CD14-positive monocyte (primary cell): ENCODE measurements around the gene ERMN. TPM values are rescaled to one million over a fixed set of nuclear protein-coding genes. Genes with fewer than 3 reads are reported as not detected.

Source experiments
- DNase-seq, 3 donors: peaks; one replicate each; pipeline ENCODE4 v3.0.0-alpha.2; 2011 to 2022
- H2AFZ ChIP-seq: 2 replicates; pipeline ENCODE4 v1.6.0; 2012; ENCODE audit warnings: mild to moderate bottlenecking, low read depth, low read length, inconsistent platforms; ENCODE audit not compliant: insufficient read depth, poor library complexity, severe bottlenecking
- H3K27ac ChIP-seq, 2 donors: 1 replicate in 1 of 2; 2 replicates in 1 of 2; pipeline ENCODE4 v1.5.1; 2012 to 2013; ENCODE audit warnings: low read length in 2 of 2, control low read depth in 1 of 2, inconsistent platforms in 1 of 2, low read depth in 1 of 2, mild to moderate bottlenecking in 1 of 2
- H3K27me3 ChIP-seq, 2 donors: one replicate each; pipeline versions ENCODE4 v1.6.0 to v1.6.1; 2011 to 2013; ENCODE audit warnings: low read length in 2 of 2; ENCODE audit not compliant: control insufficient read depth in 2 of 2, insufficient read depth in 2 of 2
- H3K36me3 ChIP-seq, 2 donors: replicated peaks in 1 of 2; 1 replicate in 1 of 2; 2 replicates in 1 of 2; pipeline versions ENCODE4 v1.5.1 to v1.6.1; 2012 to 2013; ENCODE audit warnings: low read length in 2 of 2, control low read depth in 1 of 2, inconsistent platforms in 1 of 2, mild to moderate bottlenecking in 1 of 2; ENCODE audit not compliant: insufficient read depth in 2 of 2, control insufficient read depth in 1 of 2
- H3K4me1 ChIP-seq, 2 donors: 1 replicate in 1 of 2; 2 replicates in 1 of 2; pipeline versions ENCODE4 v1.5.1 to v1.6.1; 2012 to 2013; ENCODE audit warnings: low read length in 2 of 2, control low read depth in 1 of 2, inconsistent platforms in 1 of 2, mild to moderate bottlenecking in 1 of 2, moderate library complexity in 1 of 2; ENCODE audit not compliant: insufficient read depth in 2 of 2, control insufficient read depth in 1 of 2
- H3K4me2 ChIP-seq: replicated peaks from 2 replicates; pipeline ENCODE3; 2012; ENCODE audit warnings: low read length, moderate library complexity, mild to moderate bottlenecking; ENCODE audit not compliant: poor library complexity, severe bottlenecking; ENCODE audit errors: extremely low read depth
- H3K4me3 ChIP-seq, 3 experiments: fragments of 200-600 bp in 1 of 3; sonication (generic) in 1 of 3; replicated peaks in 1 of 3; 1 replicate in 2 of 3; 2 replicates in 1 of 3; pipeline ENCODE4 v1.5.1; 2011 to 2013; ENCODE audit warnings: low read length in 3 of 3, mild to moderate bottlenecking in 3 of 3, control low read depth in 2 of 3, low read depth in 2 of 3, inconsistent platforms in 1 of 3, moderate library complexity in 1 of 3
- H3K79me2 ChIP-seq: 2 replicates; pipeline ENCODE4 v1.6.0; 2012; ENCODE audit warnings: mild to moderate bottlenecking, control low read depth, inconsistent platforms, low read length, moderate library complexity; ENCODE audit not compliant: insufficient read depth
- H3K9ac ChIP-seq: 2 replicates; pipeline ENCODE4 v1.6.0; 2017; ENCODE audit warnings: low read length, mild to moderate bottlenecking; ENCODE audit not compliant: insufficient read depth, poor library complexity, severe bottlenecking
- H3K9me3 ChIP-seq, 2 donors: replicated peaks in 1 of 2; 1 replicate in 1 of 2; 2 replicates in 1 of 2; pipeline versions ENCODE4 v1.5.1 to v1.6.1; 2012 to 2013; ENCODE audit warnings: low read length in 2 of 2, control low read depth in 1 of 2; ENCODE audit not compliant: control insufficient read depth in 1 of 2, insufficient read depth in 1 of 2
- H4K20me1 ChIP-seq: 2 replicates; pipeline ENCODE4 v1.6.0; 2012; ENCODE audit warnings: mild to moderate bottlenecking, low read length, control low read depth, moderate library complexity; ENCODE audit not compliant: insufficient read depth
- H3K27ac Mint-ChIP-seq, 7 donors: one replicate each; pipeline ENCODE4 v1.8.0; 2020; ENCODE audit warnings: mild to moderate bottlenecking in 7 of 7, mixed read lengths in 7 of 7, moderate library complexity in 6 of 7, inconsistent platforms in 2 of 7
- H3K27me3 Mint-ChIP-seq, 3 donors: one replicate each; pipeline ENCODE4 v1.8.0; 2021 to 2022; ENCODE audit warnings: low read depth in 3 of 3, mild to moderate bottlenecking in 3 of 3, mixed read lengths in 3 of 3, moderate library complexity in 3 of 3, inconsistent platforms in 1 of 3
- H3K36me3 Mint-ChIP-seq, 2 donors: one replicate each; pipeline ENCODE4 v1.8.0; 2020; ENCODE audit warnings: mixed read lengths in 2 of 2, inconsistent platforms in 1 of 2, mild to moderate bottlenecking in 1 of 2
- H3K4me1 Mint-ChIP-seq: one replicate; pipeline ENCODE4 v1.8.0; 2020; ENCODE audit warnings: mild to moderate bottlenecking, mixed read lengths
- H3K4me3 Mint-ChIP-seq, 2 donors: one replicate each; pipeline ENCODE4 v1.8.0; 2020; ENCODE audit warnings: mild to moderate bottlenecking in 2 of 2, mixed read lengths in 2 of 2, moderate library complexity in 1 of 2
- H3K9me3 Mint-ChIP-seq, 7 donors: one replicate each; pipeline ENCODE4 v1.8.0; 2020 to 2022; ENCODE audit warnings: mixed read lengths in 7 of 7, mild to moderate bottlenecking in 6 of 7, moderate library complexity in 6 of 7, inconsistent platforms in 2 of 7
- WGBS: methylation state at CpG from one replicate; pipeline ENCODE4 v1.1.5; 2013; ENCODE audit warnings: missing lambda C conversion rate; ENCODE audit not compliant: insufficient coverage; 5-methylcytosine and 5-hydroxymethylcytosine counted together
- intact Hi-C, 2 donors: fragments of 100-400 bp; cut with micrococcal nuclease; formaldehyde crosslinking; loops; one replicate each; pipeline versions ENCODE4 v1.15.0 to v1.15.1; 2023
- polyA plus RNA-seq, 3 donors: library from polyadenylated mRNA; depleted of rRNA in 1 of 3; unstranded in 2 of 3; stranded (reverse) in 1 of 3; fragments of 300-500 nt in 2 of 3; fragments of >200 nt in 1 of 3; fragmentation: Illumina TruSeq in 2 of 3; gene quantifications; 1 replicate in 2 of 3; 2 replicates in 1 of 3; pipeline ENCODE4 v1.2.3, GENCODE V29; 2012 to 2021
- TF ChIP-seq, protein P1 (sequence below): fragments of 200-600 bp; IDR thresholded peaks from one replicate; pipeline ENCODE4 v1.8.0; 2022; ENCODE audit warnings: antibody characterized with exemption, mild to moderate bottlenecking

ERMN gene
- polyA plus RNA-seq, 3 donors: 0.19 to 3.9 TPM; not detected in 1

DNA sequence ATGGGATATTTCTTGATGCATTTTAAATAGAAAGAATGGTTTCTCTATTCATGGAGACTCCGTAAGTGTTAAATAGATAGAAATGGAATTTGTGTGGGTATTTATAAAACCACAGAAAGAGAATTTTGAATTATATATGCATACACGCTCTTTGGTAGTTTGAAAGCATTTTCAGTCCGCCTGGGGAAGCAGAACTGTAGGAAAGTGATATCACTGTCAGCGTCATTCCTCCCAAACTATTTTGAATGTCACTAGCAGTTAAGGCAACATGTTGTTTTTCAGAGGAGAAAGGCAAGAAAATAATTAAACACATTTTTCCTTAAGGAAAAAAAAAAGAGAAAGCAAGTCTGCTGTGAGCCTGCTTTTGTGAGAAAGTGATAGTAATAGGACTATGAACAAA, 8.7 kb upstream of the ERMN start:
- Mint-ChIP-seq H3K4me3 (no peak overlapping the region), H3K4me1 (peaks cover 4% of the 10 kb centered on the region), H3K27me3 (peaks cover 0 to 4% (median 0%) of the 10 kb centered on the region in 3 donors), H3K36me3 (no peaks in the 10 kb centered on the region), H3K27ac (no peak overlapping the region), H3K9me3 (no peaks in the 10 kb centered on the region)
- Histone ChIP-seq H3K9ac (no peak overlapping the region), H2AFZ (no peak overlapping the region), H3K4me1 (no peaks in the 10 kb centered on the region), H3K36me3 (no peaks in the 10 kb centered on the region), H3K79me2 (no peaks in the 10 kb centered on the region), H3K27me3 (no peaks in the 10 kb centered on the region), H3K4me2 (no peak overlapping the region), H3K9me3 (no peaks in the 10 kb centered on the region), H4K20me1 (no peaks in the 10 kb centered on the region), H3K27ac (no peak overlapping the region), H3K4me3 (no peak overlapping the region)
- TF ChIP-seq, protein P1, sequence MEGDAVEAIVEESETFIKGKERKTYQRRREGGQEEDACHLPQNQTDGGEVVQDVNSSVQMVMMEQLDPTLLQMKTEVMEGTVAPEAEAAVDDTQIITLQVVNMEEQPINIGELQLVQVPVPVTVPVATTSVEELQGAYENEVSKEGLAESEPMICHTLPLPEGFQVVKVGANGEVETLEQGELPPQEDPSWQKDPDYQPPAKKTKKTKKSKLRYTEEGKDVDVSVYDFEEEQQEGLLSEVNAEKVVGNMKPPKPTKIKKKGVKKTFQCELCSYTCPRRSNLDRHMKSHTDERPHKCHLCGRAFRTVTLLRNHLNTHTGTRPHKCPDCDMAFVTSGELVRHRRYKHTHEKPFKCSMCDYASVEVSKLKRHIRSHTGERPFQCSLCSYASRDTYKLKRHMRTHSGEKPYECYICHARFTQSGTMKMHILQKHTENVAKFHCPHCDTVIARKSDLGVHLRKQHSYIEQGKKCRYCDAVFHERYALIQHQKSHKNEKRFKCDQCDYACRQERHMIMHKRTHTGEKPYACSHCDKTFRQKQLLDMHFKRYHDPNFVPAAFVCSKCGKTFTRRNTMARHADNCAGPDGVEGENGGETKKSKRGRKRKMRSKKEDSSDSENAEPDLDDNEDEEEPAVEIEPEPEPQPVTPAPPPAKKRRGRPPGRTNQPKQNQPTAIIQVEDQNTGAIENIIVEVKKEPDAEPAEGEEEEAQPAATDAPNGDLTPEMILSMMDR: no peak
- no CpG with 5 or more reads among the region's 4 CpGs for WGBS
- intact Hi-C loops: no loop called here
- no peak for DNase-seq

DNA sequence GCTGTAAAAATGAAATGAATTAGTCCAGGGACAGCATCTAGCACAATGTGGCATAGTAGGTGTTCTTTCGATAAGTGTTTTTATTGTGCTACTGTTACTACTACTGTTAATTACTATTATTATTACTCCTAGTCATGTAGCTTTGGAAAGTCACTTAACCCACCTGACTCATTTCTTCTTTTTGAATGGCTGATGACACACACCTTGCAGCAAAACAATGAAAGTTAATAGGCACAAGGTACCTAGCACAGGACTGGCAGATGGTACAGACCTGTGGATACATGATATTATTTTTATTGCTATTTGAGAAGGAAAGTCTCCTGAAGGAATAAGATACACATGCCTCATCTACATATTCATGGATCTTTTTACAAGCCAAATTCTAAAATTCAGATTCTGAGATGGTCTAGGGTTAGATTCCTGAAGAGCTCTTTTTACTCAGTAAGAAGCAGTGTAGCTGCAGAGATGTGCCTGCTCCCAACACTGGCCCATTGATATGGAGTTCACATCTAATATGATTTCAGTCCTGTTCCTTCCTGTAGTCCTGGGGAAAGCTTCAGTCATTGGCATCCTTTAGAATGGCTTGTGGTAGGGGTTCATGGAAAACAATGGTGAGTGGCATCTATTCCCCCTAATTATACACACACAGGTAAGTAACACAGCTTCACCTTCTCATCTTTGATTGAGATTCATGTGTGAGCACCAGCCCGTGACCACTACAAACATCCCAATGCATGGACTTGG, 7.9 kb upstream of the ERMN start:
- no peaks in the 10 kb centered on the region for H4K20me1 ChIP-seq
- Mint-ChIP-seq H3K27ac (no peak overlapping the region), H3K9me3 (no peaks in the 10 kb centered on the region), H3K4me1 (peaks cover 4% of the 10 kb centered on the region), H3K4me3 (no peak overlapping the region), H3K27me3 (peaks cover 0 to 4% (median 0%) of the 10 kb centered on the region in 3 donors), H3K36me3 (no peaks in the 10 kb centered on the region)
- DNase-seq: no peak
- no CpG with 5 or more reads among the region's 2 CpGs for WGBS
- H3K27ac ChIP-seq: no peak overlapping the region
- H3K27me3 ChIP-seq: no peaks in the 10 kb centered on the region
- no peaks in the 10 kb centered on the region for H3K79me2 ChIP-seq
- H3K36me3 ChIP-seq: no peaks in the 10 kb centered on the region
- intact Hi-C loops: no loop called here
- no peak overlapping the region for H3K9ac ChIP-seq
- no peak overlapping the region for H3K4me3 ChIP-seq
- TF ChIP-seq, protein P1: no peak
- H3K4me1 ChIP-seq: no peaks in the 10 kb centered on the region
- no peak overlapping the region for H3K4me2 ChIP-seq
- no peak overlapping the region for H2AFZ ChIP-seq
- no peaks in the 10 kb centered on the region for H3K9me3 ChIP-seq
